H1 (cell line): Measurements from ENCODE around the gene PLXNA4. TPM values are rescaled to one million over a fixed set of nuclear protein-coding genes. Genes with fewer than 3 reads are reported as not detected.

Source experiments
- POU5F1 ChIP-seq: IDR thresholded peaks from 2 replicates; pipeline ENCODE4 v1.6.1; 2011; ENCODE audit warnings: low read depth, mild to moderate bottlenecking, low read length, moderate library complexity
- SRF ChIP-seq: IDR thresholded peaks from 2 replicates; pipeline ENCODE4 v1.6.1; 2011; ENCODE audit warnings: mild to moderate bottlenecking, low read depth, low read length, moderate library complexity
- TAF7 ChIP-seq: optimal IDR thresholded peaks from 2 replicates; pipeline ENCODE3; 2011; ENCODE audit warnings: low read depth, mild to moderate bottlenecking, inconsistent platforms, low read length, moderate library complexity, borderline replicate concordance
- polyA plus RNA-seq, 7 experiments: library from polyadenylated mRNA; depleted of rRNA in 3 of 7; stranded (reverse) in 5 of 7; unstranded in 2 of 7; fragments of >200 nt in 5 of 7; fragments of 200-250 nt in 2 of 7; gene quantifications; 1 replicate in 5 of 7; 2 replicates in 1 of 7; 4 replicates in 1 of 7; pipeline versions ENCODE4 v1.2.1 to v1.2.3, GENCODE V29; 2011 to 2013; ENCODE audit warnings: missing spikeins in 2 of 7, mixed read lengths in 2 of 7
- total RNA-seq: library from RNA; stranded (reverse); fragmentation: NEBNext Ultra II Directional; extraction: Animal tissue kit (Norgen Biotek cat#: 25700); gene quantifications from 2 replicates; pipeline ENCODE4 v1.2.1, GENCODE V29; 2021
- TF ChIP-seq, protein P1 (sequence below): fragments of 300-600 bp; sonication (generic); IDR thresholded peaks from 2 replicates; pipeline ENCODE4 v1.7.1; 2012; ENCODE audit warnings: low read length, moderate library complexity, mild to moderate bottlenecking, inconsistent platforms; ENCODE audit not compliant: insufficient replicate concordance

PLXNA4 gene
- total and polyA plus RNA-seq, 2 of the 8 experiments (the other 6 are each of a cell fraction or from before 2014, with no cell fraction given) = 0.76 to 0.79 TPM

DNA sequence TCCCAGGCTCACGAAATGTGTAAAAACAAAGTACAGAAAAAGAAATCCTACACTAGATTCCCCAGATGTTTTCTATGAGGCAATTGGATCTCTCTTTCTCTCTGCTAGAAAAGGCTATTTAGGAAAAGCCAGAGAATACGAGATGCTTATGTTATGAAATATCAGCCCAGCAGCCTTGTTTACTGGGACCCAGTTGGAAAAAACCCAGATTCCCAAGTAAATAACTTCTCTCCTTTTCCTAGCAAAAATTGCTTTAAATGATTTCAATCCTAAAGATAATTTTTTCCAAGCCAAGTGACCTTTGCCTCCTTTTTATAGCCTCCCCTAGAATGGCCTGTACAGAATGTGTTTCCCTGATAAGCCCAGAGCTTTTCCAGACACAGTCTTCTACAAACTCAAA, 199.3 kb downstream of the PLXNA4 start (continued):
- TF ChIP-seq, protein P1, sequence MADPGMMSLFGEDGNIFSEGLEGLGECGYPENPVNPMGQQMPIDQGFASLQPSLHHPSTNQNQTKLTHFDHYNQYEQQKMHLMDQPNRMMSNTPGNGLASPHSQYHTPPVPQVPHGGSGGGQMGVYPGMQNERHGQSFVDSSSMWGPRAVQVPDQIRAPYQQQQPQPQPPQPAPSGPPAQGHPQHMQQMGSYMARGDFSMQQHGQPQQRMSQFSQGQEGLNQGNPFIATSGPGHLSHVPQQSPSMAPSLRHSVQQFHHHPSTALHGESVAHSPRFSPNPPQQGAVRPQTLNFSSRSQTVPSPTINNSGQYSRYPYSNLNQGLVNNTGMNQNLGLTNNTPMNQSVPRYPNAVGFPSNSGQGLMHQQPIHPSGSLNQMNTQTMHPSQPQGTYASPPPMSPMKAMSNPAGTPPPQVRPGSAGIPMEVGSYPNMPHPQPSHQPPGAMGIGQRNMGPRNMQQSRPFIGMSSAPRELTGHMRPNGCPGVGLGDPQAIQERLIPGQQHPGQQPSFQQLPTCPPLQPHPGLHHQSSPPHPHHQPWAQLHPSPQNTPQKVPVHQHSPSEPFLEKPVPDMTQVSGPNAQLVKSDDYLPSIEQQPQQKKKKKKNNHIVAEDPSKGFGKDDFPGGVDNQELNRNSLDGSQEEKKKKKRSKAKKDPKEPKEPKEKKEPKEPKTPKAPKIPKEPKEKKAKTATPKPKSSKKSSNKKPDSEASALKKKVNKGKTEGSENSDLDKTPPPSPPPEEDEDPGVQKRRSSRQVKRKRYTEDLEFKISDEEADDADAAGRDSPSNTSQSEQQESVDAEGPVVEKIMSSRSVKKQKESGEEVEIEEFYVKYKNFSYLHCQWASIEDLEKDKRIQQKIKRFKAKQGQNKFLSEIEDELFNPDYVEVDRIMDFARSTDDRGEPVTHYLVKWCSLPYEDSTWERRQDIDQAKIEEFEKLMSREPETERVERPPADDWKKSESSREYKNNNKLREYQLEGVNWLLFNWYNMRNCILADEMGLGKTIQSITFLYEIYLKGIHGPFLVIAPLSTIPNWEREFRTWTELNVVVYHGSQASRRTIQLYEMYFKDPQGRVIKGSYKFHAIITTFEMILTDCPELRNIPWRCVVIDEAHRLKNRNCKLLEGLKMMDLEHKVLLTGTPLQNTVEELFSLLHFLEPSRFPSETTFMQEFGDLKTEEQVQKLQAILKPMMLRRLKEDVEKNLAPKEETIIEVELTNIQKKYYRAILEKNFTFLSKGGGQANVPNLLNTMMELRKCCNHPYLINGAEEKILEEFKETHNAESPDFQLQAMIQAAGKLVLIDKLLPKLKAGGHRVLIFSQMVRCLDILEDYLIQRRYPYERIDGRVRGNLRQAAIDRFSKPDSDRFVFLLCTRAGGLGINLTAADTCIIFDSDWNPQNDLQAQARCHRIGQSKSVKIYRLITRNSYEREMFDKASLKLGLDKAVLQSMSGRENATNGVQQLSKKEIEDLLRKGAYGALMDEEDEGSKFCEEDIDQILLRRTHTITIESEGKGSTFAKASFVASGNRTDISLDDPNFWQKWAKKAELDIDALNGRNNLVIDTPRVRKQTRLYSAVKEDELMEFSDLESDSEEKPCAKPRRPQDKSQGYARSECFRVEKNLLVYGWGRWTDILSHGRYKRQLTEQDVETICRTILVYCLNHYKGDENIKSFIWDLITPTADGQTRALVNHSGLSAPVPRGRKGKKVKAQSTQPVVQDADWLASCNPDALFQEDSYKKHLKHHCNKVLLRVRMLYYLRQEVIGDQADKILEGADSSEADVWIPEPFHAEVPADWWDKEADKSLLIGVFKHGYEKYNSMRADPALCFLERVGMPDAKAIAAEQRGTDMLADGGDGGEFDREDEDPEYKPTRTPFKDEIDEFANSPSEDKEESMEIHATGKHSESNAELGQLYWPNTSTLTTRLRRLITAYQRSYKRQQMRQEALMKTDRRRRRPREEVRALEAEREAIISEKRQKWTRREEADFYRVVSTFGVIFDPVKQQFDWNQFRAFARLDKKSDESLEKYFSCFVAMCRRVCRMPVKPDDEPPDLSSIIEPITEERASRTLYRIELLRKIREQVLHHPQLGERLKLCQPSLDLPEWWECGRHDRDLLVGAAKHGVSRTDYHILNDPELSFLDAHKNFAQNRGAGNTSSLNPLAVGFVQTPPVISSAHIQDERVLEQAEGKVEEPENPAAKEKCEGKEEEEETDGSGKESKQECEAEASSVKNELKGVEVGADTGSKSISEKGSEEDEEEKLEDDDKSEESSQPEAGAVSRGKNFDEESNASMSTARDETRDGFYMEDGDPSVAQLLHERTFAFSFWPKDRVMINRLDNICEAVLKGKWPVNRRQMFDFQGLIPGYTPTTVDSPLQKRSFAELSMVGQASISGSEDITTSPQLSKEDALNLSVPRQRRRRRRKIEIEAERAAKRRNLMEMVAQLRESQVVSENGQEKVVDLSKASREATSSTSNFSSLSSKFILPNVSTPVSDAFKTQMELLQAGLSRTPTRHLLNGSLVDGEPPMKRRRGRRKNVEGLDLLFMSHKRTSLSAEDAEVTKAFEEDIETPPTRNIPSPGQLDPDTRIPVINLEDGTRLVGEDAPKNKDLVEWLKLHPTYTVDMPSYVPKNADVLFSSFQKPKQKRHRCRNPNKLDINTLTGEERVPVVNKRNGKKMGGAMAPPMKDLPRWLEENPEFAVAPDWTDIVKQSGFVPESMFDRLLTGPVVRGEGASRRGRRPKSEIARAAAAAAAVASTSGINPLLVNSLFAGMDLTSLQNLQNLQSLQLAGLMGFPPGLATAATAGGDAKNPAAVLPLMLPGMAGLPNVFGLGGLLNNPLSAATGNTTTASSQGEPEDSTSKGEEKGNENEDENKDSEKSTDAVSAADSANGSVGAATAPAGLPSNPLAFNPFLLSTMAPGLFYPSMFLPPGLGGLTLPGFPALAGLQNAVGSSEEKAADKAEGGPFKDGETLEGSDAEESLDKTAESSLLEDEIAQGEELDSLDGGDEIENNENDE = no peak
- TF ChIP-seq TAF7 = no peak
- TF ChIP-seq POU5F1 = no peak
- TF ChIP-seq SRF = no peak
